Panc1 (cell line): ENCODE results near the gene BRF1. TPM values are rescaled to one million over a fixed set of nuclear protein-coding genes. Genes with fewer than 3 reads are reported as not detected.

Experiments
- ATAC-seq: fragments of 200-7000 bp; cut with Tn5 transposase; 2 replicates; pipeline ENCODE4 v1.9.1; 2020; ENCODE audit warnings: mild to moderate bottlenecking, moderate library complexity
- BruUV-seq: library from RNA; stranded (reverse); fragments of 400-500 nt; replicated peaks from 2 replicates; lab custom pipeline; 2021; lab: Mats Ljungman, UMichigan
- CTCF ChIA-PET: fragments of 300-600 bp; sonication (Branson Sonifier 250); formaldehyde crosslinking; loops from one replicate; lab custom pipeline; 2022; ENCODE audit warnings: antibody characterized with exemption; lab: Charles Lee
- POLR2A ChIA-PET: fragments of 300-600 bp; sonication (Branson Sonifier 250); formaldehyde crosslinking; loops from one replicate; lab custom pipeline; 2022; ENCODE audit warnings: antibody characterized with exemption; lab: Charles Lee
- DNase-seq: peaks from one replicate; pipeline ENCODE4 v3.0.0-alpha.2; 2010; ENCODE audit warnings: low read depth, low spot score
- H3K27ac ChIP-seq: 2 replicates; pipeline ENCODE4 v1.5.1; 2011; ENCODE audit warnings: mild to moderate bottlenecking, low read length, inconsistent platforms
- H3K27me3 ChIP-seq: fragments of 200-500 bp; sonication (Bioruptor generic); 2 replicates; pipeline ENCODE4 v1.6.0; 2014; ENCODE audit warnings: low read length, inconsistent platforms; ENCODE audit not compliant: control insufficient read depth, insufficient read depth
- H3K36me3 ChIP-seq: fragments of 200-500 bp; sonication (Bioruptor generic); 2 replicates; pipeline ENCODE4 v1.5.1; 2014; ENCODE audit warnings: inconsistent platforms, mild to moderate bottlenecking, low read length, moderate library complexity; ENCODE audit not compliant: control insufficient read depth, insufficient read depth
- H3K4me1 ChIP-seq: 2 replicates; pipeline ENCODE4 v1.5.1; 2011; ENCODE audit warnings: inconsistent platforms, mild to moderate bottlenecking, low read length, moderate library complexity; ENCODE audit not compliant: control insufficient read depth, insufficient read depth
- H3K4me3 ChIP-seq, 2 experiments: 2 replicates each; pipeline ENCODE4 v1.5.1; 2011 to 2012; ENCODE audit warnings: low read depth in 2 of 2, low read length in 2 of 2, mild to moderate bottlenecking in 2 of 2, inconsistent platforms in 1 of 2, moderate library complexity in 1 of 2
- H3K9me3 ChIP-seq: fragments of 200-500 bp; sonication (Bioruptor generic); 2 replicates; pipeline ENCODE4 v1.5.1; 2014; ENCODE audit warnings: low read depth, mild to moderate bottlenecking, inconsistent platforms, low read length, moderate library complexity; ENCODE audit not compliant: control insufficient read depth, insufficient read depth
- POLR2AphosphoS5 ChIP-seq: IDR thresholded peaks from 2 replicates; pipeline ENCODE4 v1.6.1; 2012; ENCODE audit warnings: mild to moderate bottlenecking, low read depth, low read length, moderate library complexity
- SIN3A ChIP-seq: IDR thresholded peaks from 2 replicates; pipeline ENCODE4 v1.6.1; 2012; ENCODE audit warnings: low read depth, mild to moderate bottlenecking, low read length, moderate library complexity, borderline replicate concordance; ENCODE audit not compliant: insufficient read depth
- TCF7L2 ChIP-seq: IDR thresholded peaks from 2 replicates; pipeline ENCODE4 v1.6.1; 2011; ENCODE audit warnings: mild to moderate bottlenecking, low read depth, low read length, inconsistent platforms
- in situ Hi-C: cut with HindIII; loops from 2 replicates; pipeline ENCODE4 v1.10.0; 2016; ENCODE audit warnings: low sequenced_read_pairs, low pct_unique_long_range_greater_than_20kb
- intact Hi-C: fragments of 100-400 bp; cut with micrococcal nuclease; formaldehyde crosslinking; loops from one replicate; pipeline ENCODE4 v1.10.0; 2022; ENCODE audit not compliant: unreplicated experiment
- total RNA-seq: library from RNA; stranded (reverse); gene quantifications from one replicate; pipeline ENCODE4 v1.2.1, GENCODE V29; 2021; ENCODE audit not compliant: unreplicated experiment
- TF ChIP-seq, protein P1 (sequence below): fragments of 450-650 bp; IDR thresholded peaks from 2 replicates; pipeline ENCODE4 v1.5.1; 2017; ENCODE audit warnings: mild to moderate bottlenecking
- TF ChIP-seq, protein P2 (sequence below), 2 experiments: IDR thresholded peaks; 2 replicates each; pipeline ENCODE4 v1.6.1; 2011 to 2012; ENCODE audit warnings: low read depth in 2 of 2, control low read depth in 1 of 2, low read length in 1 of 2, mild to moderate bottlenecking in 1 of 2, moderate library complexity in 1 of 2; ENCODE audit not compliant: insufficient read depth in 1 of 2

BRF1 gene
- total RNA-seq, 1 experiment from 2014 or later, result 25.0 TPM

DNA sequence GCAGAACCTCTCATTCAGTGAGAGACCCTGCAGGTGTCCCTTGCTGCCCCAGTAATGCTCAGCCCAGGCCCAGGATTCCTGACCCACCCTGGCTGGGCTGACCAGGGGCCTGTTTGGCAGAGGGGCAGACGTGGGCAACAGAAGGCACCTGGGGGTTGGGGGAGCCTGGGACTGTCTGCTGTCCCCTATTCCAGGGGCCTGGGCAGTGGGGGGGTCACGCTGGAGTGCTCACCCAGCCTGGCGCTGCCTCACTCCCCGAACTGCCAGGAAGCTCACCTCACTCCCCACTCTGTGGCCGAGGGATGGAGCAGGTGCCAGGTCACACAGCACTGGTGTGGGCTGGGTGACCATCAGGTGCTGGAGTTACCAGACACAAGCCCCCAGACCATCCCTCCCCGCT, 97.1 kb downstream of the BRF1 start:
- POLR2A ChIA-PET, result no interaction called here
- no peaks in the 10 kb centered on the region for H3K9me3 ChIP-seq
- TF ChIP-seq, protein P1, sequence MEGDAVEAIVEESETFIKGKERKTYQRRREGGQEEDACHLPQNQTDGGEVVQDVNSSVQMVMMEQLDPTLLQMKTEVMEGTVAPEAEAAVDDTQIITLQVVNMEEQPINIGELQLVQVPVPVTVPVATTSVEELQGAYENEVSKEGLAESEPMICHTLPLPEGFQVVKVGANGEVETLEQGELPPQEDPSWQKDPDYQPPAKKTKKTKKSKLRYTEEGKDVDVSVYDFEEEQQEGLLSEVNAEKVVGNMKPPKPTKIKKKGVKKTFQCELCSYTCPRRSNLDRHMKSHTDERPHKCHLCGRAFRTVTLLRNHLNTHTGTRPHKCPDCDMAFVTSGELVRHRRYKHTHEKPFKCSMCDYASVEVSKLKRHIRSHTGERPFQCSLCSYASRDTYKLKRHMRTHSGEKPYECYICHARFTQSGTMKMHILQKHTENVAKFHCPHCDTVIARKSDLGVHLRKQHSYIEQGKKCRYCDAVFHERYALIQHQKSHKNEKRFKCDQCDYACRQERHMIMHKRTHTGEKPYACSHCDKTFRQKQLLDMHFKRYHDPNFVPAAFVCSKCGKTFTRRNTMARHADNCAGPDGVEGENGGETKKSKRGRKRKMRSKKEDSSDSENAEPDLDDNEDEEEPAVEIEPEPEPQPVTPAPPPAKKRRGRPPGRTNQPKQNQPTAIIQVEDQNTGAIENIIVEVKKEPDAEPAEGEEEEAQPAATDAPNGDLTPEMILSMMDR, result no peak
- TF ChIP-seq TCF7L2, result no peak
- no peak for TF ChIP-seq POLR2AphosphoS5
- TF ChIP-seq, protein P2, sequence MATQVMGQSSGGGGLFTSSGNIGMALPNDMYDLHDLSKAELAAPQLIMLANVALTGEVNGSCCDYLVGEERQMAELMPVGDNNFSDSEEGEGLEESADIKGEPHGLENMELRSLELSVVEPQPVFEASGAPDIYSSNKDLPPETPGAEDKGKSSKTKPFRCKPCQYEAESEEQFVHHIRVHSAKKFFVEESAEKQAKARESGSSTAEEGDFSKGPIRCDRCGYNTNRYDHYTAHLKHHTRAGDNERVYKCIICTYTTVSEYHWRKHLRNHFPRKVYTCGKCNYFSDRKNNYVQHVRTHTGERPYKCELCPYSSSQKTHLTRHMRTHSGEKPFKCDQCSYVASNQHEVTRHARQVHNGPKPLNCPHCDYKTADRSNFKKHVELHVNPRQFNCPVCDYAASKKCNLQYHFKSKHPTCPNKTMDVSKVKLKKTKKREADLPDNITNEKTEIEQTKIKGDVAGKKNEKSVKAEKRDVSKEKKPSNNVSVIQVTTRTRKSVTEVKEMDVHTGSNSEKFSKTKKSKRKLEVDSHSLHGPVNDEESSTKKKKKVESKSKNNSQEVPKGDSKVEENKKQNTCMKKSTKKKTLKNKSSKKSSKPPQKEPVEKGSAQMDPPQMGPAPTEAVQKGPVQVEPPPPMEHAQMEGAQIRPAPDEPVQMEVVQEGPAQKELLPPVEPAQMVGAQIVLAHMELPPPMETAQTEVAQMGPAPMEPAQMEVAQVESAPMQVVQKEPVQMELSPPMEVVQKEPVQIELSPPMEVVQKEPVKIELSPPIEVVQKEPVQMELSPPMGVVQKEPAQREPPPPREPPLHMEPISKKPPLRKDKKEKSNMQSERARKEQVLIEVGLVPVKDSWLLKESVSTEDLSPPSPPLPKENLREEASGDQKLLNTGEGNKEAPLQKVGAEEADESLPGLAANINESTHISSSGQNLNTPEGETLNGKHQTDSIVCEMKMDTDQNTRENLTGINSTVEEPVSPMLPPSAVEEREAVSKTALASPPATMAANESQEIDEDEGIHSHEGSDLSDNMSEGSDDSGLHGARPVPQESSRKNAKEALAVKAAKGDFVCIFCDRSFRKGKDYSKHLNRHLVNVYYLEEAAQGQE (IDR thresholded peaks at IDR 0.05; ENCODE audit: insufficient read depth in 1 of 2, low read depth in 2 of 2, low read length in 1 of 2), result no peak
- TF ChIP-seq SIN3A, result no peak
- intact Hi-C loops, result loop anchor here (5.0 kb wide), 1 partner anchor 79 kb away; no protein-coding TSS in a partner anchor
- no peak overlapping the region for H3K27ac ChIP-seq
- no peak overlapping the region for H3K4me3 ChIP-seq
- DNase-seq, result no peak
- in situ Hi-C loops, result no loop called here
- no TSS peak for BruUV-seq
- no peak for ATAC-seq
- H3K36me3 ChIP-seq, result no peaks in the 10 kb centered on the region
- CTCF ChIA-PET, result interaction anchor here (0.6 kb wide), 1 partner anchor 85 kb away, joined by 4 read pairs; no protein-coding TSS in a partner anchor
- no peaks in the 10 kb centered on the region for H3K27me3 ChIP-seq
- H3K4me1 ChIP-seq, result peaks cover 4% of the 10 kb centered on the region; the same call in 1 of the 2 replicates

DNA sequence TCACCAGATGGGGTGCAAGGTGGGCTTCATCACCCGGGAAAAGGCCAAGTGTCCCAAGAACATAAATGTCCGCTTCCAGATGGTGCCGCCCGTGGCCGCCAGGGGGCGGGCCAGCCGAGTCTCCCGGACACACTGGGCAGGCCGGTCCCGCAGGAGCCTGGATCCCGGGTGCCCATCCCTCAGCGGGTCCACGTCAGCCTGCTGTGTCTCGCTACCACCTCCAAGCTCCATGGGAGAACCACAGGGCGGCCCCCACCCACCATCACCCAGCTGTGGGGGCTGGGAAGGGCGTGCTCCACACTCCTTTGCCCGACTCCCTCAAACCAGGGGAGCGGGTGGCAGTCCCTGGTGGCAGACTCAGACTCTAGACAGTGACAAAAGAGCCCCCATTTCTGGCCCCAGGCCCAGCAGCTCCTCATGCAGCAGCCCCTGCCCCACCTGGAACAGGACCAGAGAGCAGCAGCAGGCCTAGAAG, 97.7 kb downstream of the BRF1 start:
- in situ Hi-C loops, result no loop called here
- intact Hi-C loops, result loop anchor here (5.0 kb wide), 1 partner anchor 79 kb away; no protein-coding TSS in a partner anchor
- H3K27ac ChIP-seq, result no peak overlapping the region
- H3K4me1 ChIP-seq, result peaks cover 4% of the 10 kb centered on the region; the same call in 1 of the 2 replicates
- ChIA-PET POLR2A (no interaction called here), CTCF (interaction anchor here (0.6 kb wide), 1 partner anchor 86 kb away, joined by 4 read pairs; no protein-coding TSS in a partner anchor)
- ATAC-seq (peak; percentile 70), DNase-seq (peak; percentile 7)
- H3K9me3 ChIP-seq, result no peaks in the 10 kb centered on the region
- no TSS peak for BruUV-seq
- H3K36me3 ChIP-seq, result no peaks in the 10 kb centered on the region
- TF ChIP-seq, protein P2 (IDR thresholded peaks at IDR 0.05; ENCODE audit: insufficient read depth in 1 of 2, low read depth in 2 of 2, low read length in 1 of 2), result no peak
- TF ChIP-seq, protein P1, result peak; percentile 94
- no peak for TF ChIP-seq POLR2AphosphoS5
- no peak for TF ChIP-seq SIN3A
- no peak for TF ChIP-seq TCF7L2
- no peak overlapping the region for H3K4me3 ChIP-seq
- no peaks in the 10 kb centered on the region for H3K27me3 ChIP-seq
